ENCODE measurements around the gene L3MBTL4.

DNA sequence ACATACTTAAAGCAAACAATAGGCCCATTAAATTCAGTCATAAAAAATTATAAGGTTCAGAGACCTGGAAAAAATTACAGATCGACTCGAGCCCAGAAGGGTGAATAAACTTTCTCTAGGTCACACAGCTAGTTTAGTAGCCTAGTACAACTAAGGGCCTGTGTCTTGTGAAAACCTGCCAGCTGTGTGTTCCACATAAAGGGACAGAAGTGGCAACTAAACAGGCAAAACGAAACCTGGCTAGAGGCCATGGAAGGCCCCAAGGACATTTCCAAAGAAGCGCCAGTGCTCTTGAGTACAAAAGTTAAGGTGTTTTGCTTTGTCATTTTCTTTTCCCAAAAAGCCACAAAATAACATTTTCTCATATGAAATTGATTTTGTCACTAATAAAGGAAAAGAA lies 164.9 kb downstream of the L3MBTL4 start:
- TF ChIP-seq GATA2 (IDR thresholded peaks at IDR 0.05; ENCODE audit: low read depth, low read length) (no peak), GATA3 (IDR thresholded peaks at IDR 0.05; ENCODE audit: low read depth, low read length) (no peak)
